ENCODE measurements around the gene GAK.

- TF ChIP-seq CTCF (optimal IDR thresholded peaks at IDR 0.05 in 1 of 3, IDR thresholded peaks at IDR 0.05 in 1 of 3, conservative IDR thresholded peaks at IDR 0.05 in 1 of 3; ENCODE audit: extremely low read depth in 1 of 3, insufficient read depth in 2 of 3, low read length in 3 of 3) = no peak
- no peak for TF ChIP-seq EZH2 (IDR thresholded peaks at IDR 0.05; ENCODE audit: low read length)
Observed at GRCh38 chr4:898123-898522, 34.0 kb downstream of the GAK start.

Measured in keratinocyte (primary cell).